Ishikawa (cell line): ENCODE data around the gene RREB1.
A peak's percentile ranks its signal among the peaks of the same experiment; 100 is the strongest.

Experiments used
- CEBPB ChIP-seq: IDR thresholded peaks from 2 replicates; pipeline ENCODE4 v1.6.1; 2012
- CREB1 ChIP-seq: IDR thresholded peaks from 2 replicates; pipeline ENCODE4 v1.6.1; 2012; ENCODE audit warnings: low read depth
- EGR1 ChIP-seq: IDR thresholded peaks from 2 replicates; pipeline ENCODE4 v1.6.1; 2012
- EP300 ChIP-seq: IDR thresholded peaks from 2 replicates; pipeline ENCODE4 v1.6.1; 2012; ENCODE audit warnings: borderline replicate concordance
- FOXM1 ChIP-seq: IDR thresholded peaks from 2 replicates; pipeline ENCODE4 v1.6.1; 2012; ENCODE audit warnings: low read depth, borderline replicate concordance
- MAX ChIP-seq: IDR thresholded peaks from 2 replicates; pipeline ENCODE4 v1.6.1; 2012
- NFIC ChIP-seq: IDR thresholded peaks from 2 replicates; pipeline ENCODE4 v1.6.1; 2012
- RAD21 ChIP-seq: IDR thresholded peaks from 2 replicates; pipeline ENCODE4 v1.6.1; 2012; ENCODE audit warnings: low read depth
- REST ChIP-seq: IDR thresholded peaks from 2 replicates; pipeline ENCODE4 v1.6.1; 2012; ENCODE audit warnings: low read depth, mild to moderate bottlenecking
- TAF1 ChIP-seq: IDR thresholded peaks from 2 replicates; pipeline ENCODE4 v1.6.1; 2012; ENCODE audit warnings: low read depth, mild to moderate bottlenecking
- TCF12 ChIP-seq: IDR thresholded peaks from 2 replicates; pipeline ENCODE4 v1.6.1; 2012; ENCODE audit warnings: low read depth
- TEAD4 ChIP-seq: IDR thresholded peaks from 2 replicates; pipeline ENCODE4 v1.6.1; 2012
- USF1 ChIP-seq: IDR thresholded peaks from 2 replicates; pipeline ENCODE4 v1.6.1; 2012
- YY1 ChIP-seq: IDR thresholded peaks from 2 replicates; pipeline ENCODE4 v1.6.1; 2012; ENCODE audit warnings: low read depth
- ZBTB7A ChIP-seq: IDR thresholded peaks from 2 replicates; pipeline ENCODE4 v1.6.1; 2012; ENCODE audit warnings: low read depth

RREB1 gene

GRCh38 chr6:7194657-7195056 is 86.9 kb downstream of the RREB1 start:
- TF ChIP-seq ZBTB7A (no peak), REST (no peak), EGR1 (no peak), USF1 (no peak), TAF1 (no peak), TEAD4 (no peak), TCF12 (no peak), NFIC (no peak), MAX (no peak), RAD21 (no peak), EP300 (no peak)

- TF ChIP-seq CREB1 (no peak), RAD21 (no peak), EGR1 (no peak), TCF12 (no peak), NFIC (no peak), YY1 (no peak), USF1 (no peak), CEBPB (no peak)
Observed at GRCh38 chr6:7195339-7196018, 87.7 kb downstream of the RREB1 start.

- TF ChIP-seq CREB1 (no peak), YY1 (no peak), USF1 (0 out of 2 replicates have a peak, but pooled peaks have one; percentile 36), MAX (peak; percentile 63; the same call in 1 of the 2 replicates)
Observed at GRCh38 chr6:7196019-7196402, 88.2 kb downstream of the RREB1 start.

DNA sequence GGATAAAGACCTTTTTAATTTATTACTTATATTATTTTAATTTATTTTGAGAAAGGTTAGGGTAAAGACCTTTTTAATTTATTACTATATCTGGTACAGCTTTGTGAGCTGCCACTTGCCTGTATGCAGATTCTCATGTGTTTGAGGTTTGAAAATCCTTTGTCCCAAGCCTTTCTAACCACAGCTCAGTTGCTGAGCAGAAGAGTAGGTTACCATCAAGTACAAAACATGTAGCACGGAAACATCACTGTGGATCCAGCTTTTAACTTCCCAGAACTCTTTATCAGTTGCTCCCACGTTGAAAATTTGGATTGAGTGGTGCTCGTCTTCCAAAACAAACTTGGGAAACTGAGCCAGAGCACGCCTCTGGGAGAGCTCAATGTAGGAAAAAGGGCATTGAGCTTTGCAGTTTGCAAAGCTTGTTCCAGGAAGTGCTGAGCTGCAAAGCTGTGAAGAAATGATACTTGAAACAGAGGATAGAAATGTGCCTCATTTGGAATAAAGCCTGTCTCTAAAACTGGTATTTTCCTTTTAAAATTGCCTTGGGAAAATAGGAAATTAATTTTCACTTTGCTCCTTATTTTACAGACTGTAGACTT is 89.0 kb downstream of the RREB1 start:
- TF ChIP-seq EP300 (no peak), USF1 (no peak), RAD21 (no peak), CREB1 (no peak), YY1 (no peak), MAX (no peak), CEBPB (no peak), NFIC (no peak), FOXM1 (no peak), TAF1 (no peak), ZBTB7A (no peak), TEAD4 (no peak), TCF12 (no peak), REST (no peak), EGR1 (no peak)

DNA sequence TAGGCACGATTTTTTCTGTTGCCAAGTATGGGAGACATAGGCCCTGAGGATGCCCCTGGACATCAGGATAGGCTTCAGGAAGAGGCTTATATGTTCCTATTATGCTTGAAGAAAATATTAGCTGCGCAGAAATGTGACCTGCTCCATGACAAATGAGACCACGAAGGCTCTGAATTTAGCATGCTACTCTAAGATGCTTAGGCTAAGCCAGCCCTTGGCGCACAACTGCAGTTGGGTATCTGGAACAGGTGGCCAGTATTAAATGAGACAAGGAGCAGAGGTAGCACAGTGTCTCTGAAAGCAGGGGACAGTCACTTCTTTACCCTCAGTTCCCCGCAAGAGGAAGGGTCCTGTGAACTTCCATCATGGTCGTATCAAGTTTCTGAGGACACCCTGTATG is 90.0 kb downstream of the RREB1 start:
- TF ChIP-seq YY1 (no peak), ZBTB7A (no peak), CEBPB (no peak), REST (no peak), CREB1 (no peak), NFIC (no peak), TAF1 (no peak), USF1 (no peak), EP300 (no peak)
